ENCODE measurements around the gene TACC2. TPM values are rescaled to one million over a fixed set of nuclear protein-coding genes. Genes with fewer than 3 reads are reported as not detected.
"Not testable (repeated sequence)": the region's sequence is repeated elsewhere in the genome, so short reads cannot be mapped to it uniquely, and the experiment has no call there.

Gene TACC2
- total RNA-seq, 5 donors from 2014 or later (not counting 1 experiment from before 2014, with no cell fraction given) = 0.46 to 0.70 (median 0.60) TPM; not detected in 2

GRCh38 chr10:122075171-122075570, 86.2 kb downstream of the TACC2 start:
- Histone ChIP-seq H3K4me1 (ENCODE audit: control insufficient read depth in 1 of 2, extremely low read depth in 1 of 2, insufficient read depth in 2 of 2, low read length in 2 of 2) (no peaks in the 10 kb centered on the region), H3K27me3 (replicated peaks in 1 of 2; ENCODE audit: control insufficient read depth in 2 of 2, extremely low read depth in 1 of 2, insufficient read depth in 2 of 2, low read length in 1 of 2) (peaks cover 0 to 7% of the 10 kb centered on the region in 2 experiments), H3K27ac (ENCODE audit: low read length) (no peak overlapping the region), H3K9me3 (no peaks in the 10 kb centered on the region), H3K4me3 (ENCODE audit: control insufficient read depth in 1 of 2, extremely low read depth in 1 of 2, low read length in 1 of 2) (no peak overlapping the region), H3K36me3 (ENCODE audit: control insufficient read depth in 2 of 2, extremely low read depth in 1 of 2, insufficient read depth in 1 of 2, low read length in 1 of 2) (no peaks in the 10 kb centered on the region)
- no peaks in the 10 kb centered on the region for H3K9me3 Mint-ChIP-seq
- H3K4me1 Mint-ChIP-seq = no peaks in the 10 kb centered on the region
- H3K4me3 Mint-ChIP-seq = no peak overlapping the region
- POLR2A ChIA-PET = no interaction called here
- no CpG with 5 or more reads among the region's 9 CpGs for WGBS (ENCODE audit: insufficient coverage)
- DNase-seq (no peak), ATAC-seq (replicated peaks in 1 of 4) (no peak)
- H3K27me3 Mint-ChIP-seq = peaks cover 0 to 5% of the 10 kb centered on the region in 2 donors
- CTCF ChIA-PET = no interaction called here
- H3K27ac Mint-ChIP-seq = no peak overlapping the region
- H3K36me3 Mint-ChIP-seq = no peaks in the 10 kb centered on the region

GRCh38 chr10:122075876-122076275, 86.9 kb downstream of the TACC2 start:
- ATAC-seq (replicated peaks in 1 of 4); H3K36me3 Mint-ChIP-seq; H3K9me3 Mint-ChIP-seq; H3K27ac ChIP-seq (ENCODE audit: low read length); H3K36me3 ChIP-seq (ENCODE audit: control insufficient read depth in 2 of 2, extremely low read depth in 1 of 2, insufficient read depth in 1 of 2, low read length in 1 of 2); H3K27ac Mint-ChIP-seq; H3K27me3 ChIP-seq (replicated peaks in 1 of 2; ENCODE audit: control insufficient read depth in 2 of 2, extremely low read depth in 1 of 2, insufficient read depth in 2 of 2, low read length in 1 of 2); H3K9me3 ChIP-seq; H3K4me1 Mint-ChIP-seq; DNase-seq; H3K27me3 Mint-ChIP-seq; H3K4me1 ChIP-seq (ENCODE audit: control insufficient read depth in 1 of 2, extremely low read depth in 1 of 2, insufficient read depth in 2 of 2, low read length in 2 of 2); POLR2A ChIA-PET; H3K4me3 Mint-ChIP-seq; CTCF ChIA-PET; H3K4me3 ChIP-seq (ENCODE audit: control insufficient read depth in 1 of 2, extremely low read depth in 1 of 2, low read length in 1 of 2): not testable (repeated sequence)
- 98% methylated on average over 5 of the region's 6 CpGs for WGBS (ENCODE audit: insufficient coverage)

GRCh38 chr10:122077311-122077875, 88.4 kb downstream of the TACC2 start:
- DNase-seq (no peak), ATAC-seq (replicated peaks in 1 of 4) (no peak)
- H3K27ac ChIP-seq (ENCODE audit: low read length) = no peak overlapping the region
- no peak overlapping the region for H3K4me3 Mint-ChIP-seq
- H3K9me3 ChIP-seq = no peaks in the 10 kb centered on the region
- H3K36me3 Mint-ChIP-seq = no peaks in the 10 kb centered on the region
- ChIA-PET POLR2A (no interaction called here), CTCF (no interaction called here)
- no peaks in the 10 kb centered on the region for H3K9me3 Mint-ChIP-seq
- H3K4me1 ChIP-seq (ENCODE audit: control insufficient read depth in 1 of 2, extremely low read depth in 1 of 2, insufficient read depth in 2 of 2, low read length in 2 of 2) = no peaks in the 10 kb centered on the region
- no peak overlapping the region for H3K27ac Mint-ChIP-seq
- no peaks in the 10 kb centered on the region for H3K4me1 Mint-ChIP-seq
- WGBS (ENCODE audit: insufficient coverage) = 95% methylated on average over 7 of the region's 10 CpGs
- no peaks in the 10 kb centered on the region for H3K27me3 ChIP-seq (replicated peaks in 1 of 2; ENCODE audit: control insufficient read depth in 2 of 2, extremely low read depth in 1 of 2, insufficient read depth in 2 of 2, low read length in 1 of 2)
- no peak overlapping the region for H3K4me3 ChIP-seq (ENCODE audit: control insufficient read depth in 1 of 2, extremely low read depth in 1 of 2, low read length in 1 of 2)
- no peaks in the 10 kb centered on the region for H3K36me3 ChIP-seq (ENCODE audit: control insufficient read depth in 2 of 2, extremely low read depth in 1 of 2, insufficient read depth in 1 of 2, low read length in 1 of 2)
- no peaks in the 10 kb centered on the region for H3K27me3 Mint-ChIP-seq

- 66% methylated on average over 3 of the region's 3 CpGs for WGBS (ENCODE audit: insufficient coverage)
- POLR2A ChIA-PET = no interaction called here
- no peak for ATAC-seq (replicated peaks in 1 of 4)
These were observed 89.4 kb downstream of the TACC2 start for GRCh38 chr10:122078326-122078725.

GRCh38 chr10:122078965-122079795, 90.2 kb downstream of the TACC2 start:
- WGBS (ENCODE audit: insufficient coverage) = 79% methylated on average over 7 of the region's 13 CpGs
- no peaks in the 10 kb centered on the region for H3K9me3 ChIP-seq

More at GRCh38 chr10:122078326-122078725, 89.4 kb downstream of the TACC2 start:
- H3K27me3 ChIP-seq (replicated peaks in 1 of 2; ENCODE audit: control insufficient read depth in 2 of 2, extremely low read depth in 1 of 2, insufficient read depth in 2 of 2, low read length in 1 of 2) = peaks cover 0 to under 1% of the 10 kb centered on the region in 2 experiments
- CTCF ChIA-PET = no interaction called here
- H3K36me3 ChIP-seq (ENCODE audit: control insufficient read depth in 2 of 2, extremely low read depth in 1 of 2, insufficient read depth in 1 of 2, low read length in 1 of 2) = no peaks in the 10 kb centered on the region
- Mint-ChIP-seq H3K27me3 (no peaks in the 10 kb centered on the region), H3K4me3 (no peak overlapping the region), H3K4me1 (no peaks in the 10 kb centered on the region), H3K27ac (no peak overlapping the region), H3K36me3 (no peaks in the 10 kb centered on the region), H3K9me3 (no peaks in the 10 kb centered on the region)
- no peak overlapping the region for H3K4me3 ChIP-seq (ENCODE audit: control insufficient read depth in 1 of 2, extremely low read depth in 1 of 2, low read length in 1 of 2)
- H3K9me3 ChIP-seq = no peaks in the 10 kb centered on the region
- no peaks in the 10 kb centered on the region for H3K4me1 ChIP-seq (ENCODE audit: control insufficient read depth in 1 of 2, extremely low read depth in 1 of 2, insufficient read depth in 2 of 2, low read length in 2 of 2)
- no peak overlapping the region for H3K27ac ChIP-seq (ENCODE audit: low read length)
- DNase-seq = no peak

GRCh38 chr10:122082616-122083477, 93.9 kb downstream of the TACC2 start:
- no peak overlapping the region for H3K27ac ChIP-seq (ENCODE audit: low read length)
- H3K27me3 Mint-ChIP-seq = peaks cover 0 to 2% of the 10 kb centered on the region in 2 donors
- no peak overlapping the region for H3K4me3 ChIP-seq (ENCODE audit: control insufficient read depth in 1 of 2, extremely low read depth in 1 of 2, low read length in 1 of 2)
- H3K27me3 ChIP-seq (replicated peaks in 1 of 2; ENCODE audit: control insufficient read depth in 2 of 2, extremely low read depth in 1 of 2, insufficient read depth in 2 of 2, low read length in 1 of 2) = peaks cover 0 to 14% of the 10 kb centered on the region in 2 experiments
- H3K36me3 Mint-ChIP-seq = no peaks in the 10 kb centered on the region
- POLR2A ChIA-PET = no interaction called here
- H3K4me1 ChIP-seq (ENCODE audit: control insufficient read depth in 1 of 2, extremely low read depth in 1 of 2, insufficient read depth in 2 of 2, low read length in 2 of 2) = no peaks in the 10 kb centered on the region
- no peaks in the 10 kb centered on the region for H3K4me1 Mint-ChIP-seq
- H3K9me3 ChIP-seq = no peaks in the 10 kb centered on the region
- 79% methylated on average over 10 of the region's 21 CpGs for WGBS (ENCODE audit: insufficient coverage)
- H3K27ac Mint-ChIP-seq = no peak overlapping the region
- DNase-seq = no peak
- no peak for ATAC-seq (replicated peaks in 1 of 4)
- no peak overlapping the region for H3K4me3 Mint-ChIP-seq
- H3K9me3 Mint-ChIP-seq = no peaks in the 10 kb centered on the region
- H3K36me3 ChIP-seq (ENCODE audit: control insufficient read depth in 2 of 2, extremely low read depth in 1 of 2, insufficient read depth in 1 of 2, low read length in 1 of 2) = no peaks in the 10 kb centered on the region
- CTCF ChIA-PET = no interaction called here

More at GRCh38 chr10:122078965-122079795, 90.2 kb downstream of the TACC2 start:
- ATAC-seq (replicated peaks in 1 of 4) (no peak), DNase-seq (no peak)
- ChIA-PET CTCF (no interaction called here), POLR2A (no interaction called here)
- Mint-ChIP-seq H3K36me3 (no peaks in the 10 kb centered on the region), H3K4me1 (no peaks in the 10 kb centered on the region), H3K27ac (no peak overlapping the region), H3K4me3 (no peak overlapping the region), H3K27me3 (no peaks in the 10 kb centered on the region), H3K9me3 (no peaks in the 10 kb centered on the region)
- no peak overlapping the region for H3K4me3 ChIP-seq (ENCODE audit: control insufficient read depth in 1 of 2, extremely low read depth in 1 of 2, low read length in 1 of 2)
- no peaks in the 10 kb centered on the region for H3K36me3 ChIP-seq (ENCODE audit: control insufficient read depth in 2 of 2, extremely low read depth in 1 of 2, insufficient read depth in 1 of 2, low read length in 1 of 2)
- no peaks in the 10 kb centered on the region for H3K4me1 ChIP-seq (ENCODE audit: control insufficient read depth in 1 of 2, extremely low read depth in 1 of 2, insufficient read depth in 2 of 2, low read length in 2 of 2)
- H3K27me3 ChIP-seq (replicated peaks in 1 of 2; ENCODE audit: control insufficient read depth in 2 of 2, extremely low read depth in 1 of 2, insufficient read depth in 2 of 2, low read length in 1 of 2) = peaks cover 0 to 5% of the 10 kb centered on the region in 2 experiments
- H3K27ac ChIP-seq (ENCODE audit: low read length) = no peak overlapping the region
